Liver (tissue), 3 donors: Measurements from ENCODE around the gene DCX.

Experiments used
- ATF3 ChIP-seq: IDR thresholded peaks from 2 replicates; pipeline ENCODE4 v1.6.1; 2016; ENCODE audit warnings: antibody characterized with exemption
- CTCF ChIP-seq: fragments of 150-350 bp; IDR thresholded peaks from 2 replicates; pipeline ENCODE4 v1.5.1; 2017; ENCODE audit warnings: improper control_type of control experiment, low read depth, low read length; ENCODE audit not compliant: missing input control
- GABPA ChIP-seq, 2 donors: IDR thresholded peaks in 1 of 2; conservative IDR thresholded peaks in 1 of 2; 2 replicates each; pipeline ENCODE4 v1.6.1; 2016; ENCODE audit warnings: antibody characterized with exemption in 2 of 2, mild to moderate bottlenecking in 1 of 2, moderate library complexity in 1 of 2
- REST ChIP-seq: IDR thresholded peaks from 2 replicates; pipeline ENCODE4 v1.6.1; 2016; ENCODE audit warnings: antibody characterized with exemption, mild to moderate bottlenecking
- donor health status: healthy.
- donor health status: healthy.

- TF ChIP-seq CTCF (no peak), GABPA (IDR thresholded peaks at IDR 0.05 in 1 of 2, conservative IDR thresholded peaks at IDR 0.05 in 1 of 2) (no peak), REST (no peak), ATF3 (no peak)
Observed at GRCh38 chrX:111282139-111282538, 129.9 kb downstream of the DCX start.
